PC-3 (cell line): ENCODE results near the gene FMNL2. TPM values are rescaled to one million over a fixed set of nuclear protein-coding genes. Genes with fewer than 3 reads are reported as not detected.

Source experiments
- ATAC-seq: fragments of 200-7000 bp; cut with Tn5 transposase; 2 replicates; pipeline ENCODE4 v1.9.1; 2020; ENCODE audit warnings: mild to moderate bottlenecking, moderate library complexity
- BruUV-seq: library from RNA; stranded (reverse); fragments of 400-500 nt; replicated peaks from 2 replicates; lab custom pipeline; 2021; lab: Mats Ljungman, UMichigan
- CTCF ChIA-PET: fragments of 300-600 bp; sonication (Branson Sonifier 250); formaldehyde crosslinking; loops from one replicate; lab custom pipeline; 2022; ENCODE audit warnings: antibody characterized with exemption; lab: Charles Lee
- POLR2A ChIA-PET: fragments of 300-600 bp; sonication (Branson Sonifier 250); formaldehyde crosslinking; loops from one replicate; lab custom pipeline; 2022; ENCODE audit warnings: antibody characterized with exemption; ENCODE audit not compliant: unreplicated experiment; lab: Charles Lee
- DNase-seq: peaks from one replicate; pipeline ENCODE4 v3.0.0-alpha.2; 2015
- H2AFZ ChIP-seq: fragments of 300-600 bp; sonication (generic); 2 replicates; pipeline ENCODE4 v1.6.0; 2016; ENCODE audit warnings: antibody characterized with exemption, low read length
- H3F3A ChIP-seq: fragments of 300-600 bp; sonication (generic); one replicate; pipeline ENCODE4 v1.6.0; 2017; ENCODE audit warnings: antibody characterized with exemption, low read length, control low read depth, mild to moderate bottlenecking; ENCODE audit not compliant: unreplicated experiment
- H3K27ac ChIP-seq: fragments of 300-600 bp; sonication (generic); 2 replicates; pipeline ENCODE4 v1.5.1; 2016; ENCODE audit warnings: mild to moderate bottlenecking, low read length
- H3K27me3 ChIP-seq: fragments of 300-600 bp; sonication (generic); 2 replicates; pipeline ENCODE4 v1.6.1; 2016; ENCODE audit warnings: low read length, mixed read lengths
- H3K36me3 ChIP-seq: fragments of 300-600 bp; sonication (generic); 2 replicates; pipeline ENCODE4 v1.6.1; 2016; ENCODE audit warnings: low read depth, mixed run types, low read length, mixed read lengths
- H3K4me1 ChIP-seq: fragments of 300-600 bp; sonication (generic); 2 replicates; pipeline ENCODE4 v1.5.1; 2016; ENCODE audit warnings: low read length; ENCODE audit not compliant: insufficient read depth
- H3K4me2 ChIP-seq: fragments of 300-600 bp; sonication (generic); 2 replicates; pipeline ENCODE4 v1.6.0; 2016; ENCODE audit warnings: low read length
- H3K4me3 ChIP-seq: fragments of 300-600 bp; sonication (generic); 2 replicates; pipeline ENCODE4 v1.5.1; 2016; ENCODE audit warnings: mild to moderate bottlenecking, low read length, mixed read lengths
- H3K79me2 ChIP-seq: fragments of 300-600 bp; sonication (generic); 2 replicates; pipeline ENCODE4 v1.6.1; 2017; ENCODE audit warnings: low read length, mixed read lengths
- H3K9ac ChIP-seq: fragments of 300-600 bp; sonication (generic); 2 replicates; pipeline ENCODE4 v1.6.0; 2016; ENCODE audit warnings: mild to moderate bottlenecking, low read length
- H3K9me2 ChIP-seq: fragments of 300-600 bp; sonication (generic); replicated peaks from 2 replicates; pipeline ENCODE4 v1.6.1; 2016; ENCODE audit warnings: mixed run types, low read length, mixed read lengths
- H3K9me3 ChIP-seq: fragments of 300-600 bp; sonication (generic); 2 replicates; pipeline ENCODE4 v1.6.1; 2016; ENCODE audit warnings: low read length, mixed read lengths
- H4K20me1 ChIP-seq: fragments of 300-600 bp; sonication (generic); 2 replicates; pipeline ENCODE4 v1.6.1; 2016; ENCODE audit warnings: low read length, mixed read lengths
- CTCF ChIP-seq: fragments of 300-600 bp; sonication (generic); conservative IDR thresholded peaks from 2 replicates; pipeline ENCODE4 v1.5.1; 2017; ENCODE audit warnings: antibody characterized with exemption, low read depth, mild to moderate bottlenecking, low read length
- EZH2 ChIP-seq: fragments of 300-600 bp; sonication (generic); IDR thresholded peaks from one replicate; pipeline ENCODE4 v1.6.1; 2017; ENCODE audit warnings: antibody characterized with exemption, mild to moderate bottlenecking, low read length; ENCODE audit not compliant: unreplicated experiment
- EZH2phosphoT487 ChIP-seq: fragments of 300-600 bp; sonication (generic); IDR thresholded peaks from 2 replicates; pipeline ENCODE4 v1.6.1; 2018; ENCODE audit warnings: mild to moderate bottlenecking, antibody characterized with exemption, low read length, borderline replicate concordance
- intact Hi-C: fragments of 100-400 bp; cut with micrococcal nuclease; formaldehyde crosslinking; loops from 2 replicates; pipeline ENCODE4 v1.9.0; 2023
- total RNA-seq: library from RNA; depleted of rRNA; stranded (reverse); fragments of >200 nt; gene quantifications from 2 replicates; pipeline ENCODE4 v1.2.3, GENCODE V29; 2014

Gene FMNL2
- total RNA-seq, 1 experiment from 2014 or later = 15.8 TPM

- Histone ChIP-seq H3K9me2 (0 out of 2 replicates have a peak, but pooled peaks cover 3% of the 10 kb centered on the region), H3K4me3 (no peak overlapping the region), H3K27me3 (no peaks in the 10 kb centered on the region), H3K27ac (no peak overlapping the region), H3K9me3 (no peaks in the 10 kb centered on the region), H4K20me1 (no peaks in the 10 kb centered on the region), H3K4me1 (no peaks in the 10 kb centered on the region; the same call in 1 of the 2 replicates), H3K36me3 (no peaks in the 10 kb centered on the region), H3F3A (no peaks in the 10 kb centered on the region), H3K4me2 (no peak overlapping the region), H3K79me2 (peaks cover 22% of the 10 kb centered on the region), H2AFZ (no peak overlapping the region), H3K9ac (no peak overlapping the region)
- ChIA-PET POLR2A (interaction anchor here (0.6 kb wide), 1 partner anchor 66 kb away, joined by 3 read pairs; no protein-coding TSS in a partner anchor), CTCF (no interaction called here)
- intact Hi-C loops = no loop called here
- TF ChIP-seq EZH2phosphoT487 (no peak), CTCF (no peak), EZH2 (no peak)
- ATAC-seq (no peak), DNase-seq (no peak)
- no TSS peak for BruUV-seq
These were observed 151.9 kb downstream of the FMNL2 start for GRCh38 chr2:152486737-152487400.

- intact Hi-C loops = no loop called here
- no peak for TF ChIP-seq EZH2
- no peak for TF ChIP-seq EZH2phosphoT487
- no peak for TF ChIP-seq CTCF
- ChIA-PET CTCF (no interaction called here), POLR2A (no interaction called here)
- DNase-seq (no peak), ATAC-seq (no peak)
- Histone ChIP-seq H3F3A (no peaks in the 10 kb centered on the region), H2AFZ (no peak overlapping the region), H4K20me1 (no peaks in the 10 kb centered on the region), H3K9ac (no peak overlapping the region), H3K36me3 (no peaks in the 10 kb centered on the region), H3K9me3 (no peaks in the 10 kb centered on the region), H3K9me2 (no peaks in the 10 kb centered on the region), H3K79me2 (peaks cover 13% of the 10 kb centered on the region; the same call in 1 of the 2 replicates), H3K27ac (no peak overlapping the region), H3K4me3 (no peak overlapping the region), H3K27me3 (no peaks in the 10 kb centered on the region), H3K4me2 (no peak overlapping the region), H3K4me1 (no peaks in the 10 kb centered on the region)
- BruUV-seq = no TSS peak
These were observed 153.1 kb downstream of the FMNL2 start for GRCh38 chr2:152488075-152488474.

- H3K4me3 ChIP-seq = no peak overlapping the region
- no peaks in the 10 kb centered on the region for H4K20me1 ChIP-seq
- H3K9ac ChIP-seq = no peak overlapping the region
- no peak for TF ChIP-seq EZH2phosphoT487
- no peak for TF ChIP-seq CTCF
- TF ChIP-seq EZH2 = no peak
- H3K27me3 ChIP-seq = no peaks in the 10 kb centered on the region
- DNase-seq (no peak), ATAC-seq (no peak)
- CTCF ChIA-PET = no interaction called here
- H3K4me1 ChIP-seq = no peaks in the 10 kb centered on the region
- H2AFZ ChIP-seq = no peak overlapping the region
- no peaks in the 10 kb centered on the region for H3K36me3 ChIP-seq
- no peak overlapping the region for H3K4me2 ChIP-seq
- no TSS peak for BruUV-seq
- no peaks in the 10 kb centered on the region for H3F3A ChIP-seq
- POLR2A ChIA-PET = no interaction called here
- no peak overlapping the region for H3K27ac ChIP-seq
- no peaks in the 10 kb centered on the region for H3K9me2 ChIP-seq
- H3K9me3 ChIP-seq = no peaks in the 10 kb centered on the region
- intact Hi-C loops = no loop called here
- H3K79me2 ChIP-seq = peaks cover 19% of the 10 kb centered on the region; the same call in 1 of the 2 replicates
These were observed 154.4 kb downstream of the FMNL2 start for GRCh38 chr2:152489364-152489763.
